NB4 (cell line): Measurements from ENCODE around the gene MCTP2.

ENCODE experiments used
- DNase-seq: peaks from one replicate; pipeline ENCODE4 v3.0.0; 2010; ENCODE audit warnings: low read depth
- H3K4me3 ChIP-seq: one replicate; pipeline ENCODE4 v1.5.1; 2011; ENCODE audit warnings: mild to moderate bottlenecking, low read depth, low read length, moderate library complexity
- CTCF ChIP-seq: IDR thresholded peaks from one replicate; pipeline ENCODE4 v1.5.1; 2012; ENCODE audit warnings: low read depth, low read length
- MAX ChIP-seq: IDR thresholded peaks from 2 replicates; pipeline ENCODE4 v1.6.1; 2011; ENCODE audit warnings: low read depth, low read length
- MYC ChIP-seq: IDR thresholded peaks from 2 replicates; pipeline ENCODE4 v1.6.1; 2011; ENCODE audit warnings: low read depth, low read length
- POLR2A ChIP-seq: IDR thresholded peaks from 2 replicates; pipeline ENCODE4 v1.6.1; 2011; ENCODE audit warnings: mild to moderate bottlenecking; ENCODE audit not compliant: insufficient read length; ENCODE audit errors: extremely low read depth

MCTP2 gene

GRCh38 chr15:94412979-94413746 is 181.8 kb downstream of the MCTP2 start:
- DNase-seq = peak; percentile 48
- H3K4me3 ChIP-seq = no peak overlapping the region
- TF ChIP-seq MAX (no peak), POLR2A (no peak), CTCF (no peak), MYC (no peak)

- H3K4me3 ChIP-seq = no peak overlapping the region
- no peak for DNase-seq
- TF ChIP-seq MAX (no peak), MYC (no peak), CTCF (no peak), POLR2A (no peak)
These were observed 183.6 kb downstream of the MCTP2 start for GRCh38 chr15:94414916-94415315.

GRCh38 chr15:94416267-94416666 is 184.9 kb downstream of the MCTP2 start:
- TF ChIP-seq MYC (no peak), MAX (no peak), CTCF (no peak), POLR2A (no peak)
- DNase-seq = no peak
- no peak overlapping the region for H3K4me3 ChIP-seq

GRCh38 chr15:94416820-94417219 is 185.5 kb downstream of the MCTP2 start:
- TF ChIP-seq CTCF (no peak), MAX (no peak), POLR2A (no peak)
- DNase-seq = no peak
- no peak overlapping the region for H3K4me3 ChIP-seq

GRCh38 chr15:94417501-94418293 is 186.3 kb downstream of the MCTP2 start:
- DNase-seq = no peak
- no peak overlapping the region for H3K4me3 ChIP-seq
- TF ChIP-seq MYC = no peak
- TF ChIP-seq MAX = no peak
- TF ChIP-seq POLR2A = no peak

GRCh38 chr15:94421706-94422105 is 190.3 kb downstream of the MCTP2 start:
- DNase-seq = no peak
- no peak for TF ChIP-seq MAX
- no peak for TF ChIP-seq CTCF
- TF ChIP-seq MYC = no peak
- TF ChIP-seq POLR2A = no peak
- H3K4me3 ChIP-seq = no peak overlapping the region
